Caco-2 (cell line): ENCODE results near the gene TENM4. TPM values are rescaled to one million over a fixed set of nuclear protein-coding genes. Genes with fewer than 3 reads are reported as not detected.

Source experiments
- BruUV-seq: library from RNA; stranded (reverse); fragments of 400-500 nt; replicated peaks from 2 replicates; lab custom pipeline; 2021; lab: Mats Ljungman, UMichigan
- CTCF ChIA-PET: fragments of 300-600 bp; sonication (Branson Sonifier 250); formaldehyde crosslinking; loops from one replicate; lab custom pipeline; 2022; ENCODE audit warnings: antibody characterized with exemption; lab: Charles Lee
- POLR2A ChIA-PET: fragments of 300-600 bp; sonication (Branson Sonifier 250); formaldehyde crosslinking; loops from one replicate; lab custom pipeline; 2022; ENCODE audit warnings: antibody characterized with exemption; lab: Charles Lee
- DNase-seq, 2 experiments: peaks; one replicate each; pipeline versions ENCODE4 v3.0.0 to v3.0.0-alpha.2; 2020 to 2022
- H3K27me3 ChIP-seq: replicated peaks from 2 replicates; pipeline ENCODE4 v1.6.0; 2011; ENCODE audit warnings: low read length; ENCODE audit not compliant: control insufficient read depth, insufficient read depth
- H3K36me3 ChIP-seq: 2 replicates; pipeline ENCODE4 v1.5.1; 2011; ENCODE audit warnings: low read length; ENCODE audit not compliant: control insufficient read depth, insufficient read depth
- H3K4me1 ChIP-seq: fragments of 250-450 bp; sonication (Bioruptor Pico); 2 replicates; pipeline ENCODE4 v1.5.1; 2020; ENCODE audit warnings: mild to moderate bottlenecking
- H3K4me3 ChIP-seq: 2 replicates; pipeline ENCODE4 v1.5.1; 2011; ENCODE audit warnings: low read depth, mild to moderate bottlenecking, control low read depth, low read length
- H3K9me3 ChIP-seq: fragments of 250-450 bp; sonication (Bioruptor Pico); 2 replicates; pipeline ENCODE4 v1.5.1; 2020; ENCODE audit warnings: mild to moderate bottlenecking, moderate library complexity
- H3K27ac Mint-ChIP-seq: one replicate; pipeline ENCODE4 v1.8.0; 2022; ENCODE audit warnings: mixed read lengths; ENCODE audit not compliant: unreplicated experiment
- H3K27me3 Mint-ChIP-seq: one replicate; pipeline ENCODE4 v1.8.0; 2022; ENCODE audit warnings: mixed read lengths; ENCODE audit not compliant: insufficient read depth, unreplicated experiment
- H3K36me3 Mint-ChIP-seq: one replicate; pipeline ENCODE4 v1.8.0; 2022; ENCODE audit warnings: mild to moderate bottlenecking, mixed read lengths; ENCODE audit not compliant: insufficient read depth, unreplicated experiment
- H3K4me1 Mint-ChIP-seq: one replicate; pipeline ENCODE4 v1.8.0; 2022; ENCODE audit warnings: low read depth, mixed read lengths; ENCODE audit not compliant: unreplicated experiment
- H3K4me3 Mint-ChIP-seq: one replicate; pipeline ENCODE4 v1.8.0; 2022; ENCODE audit warnings: mild to moderate bottlenecking, moderate library complexity, mixed read lengths; ENCODE audit not compliant: unreplicated experiment
- H3K9me3 Mint-ChIP-seq: one replicate; pipeline ENCODE4 v1.8.0; 2022; ENCODE audit warnings: mixed read lengths; ENCODE audit not compliant: unreplicated experiment
- intact Hi-C: fragments of 100-400 bp; cut with micrococcal nuclease; formaldehyde crosslinking; loops from one replicate; pipeline ENCODE4 v1.10.0; 2022; ENCODE audit not compliant: unreplicated experiment
- total RNA-seq: library from RNA; stranded (reverse); gene quantifications from 2 replicates; pipeline ENCODE4 v1.2.3, GENCODE V29; 2022
- TF ChIP-seq, protein P1 (sequence below), 2 experiments: fragments of 200-600 bp in 1 of 2; IDR thresholded peaks; 1 replicate in 1 of 2; 2 replicates in 1 of 2; pipeline versions ENCODE4 v1.5.1 to v1.8.0; 2011 to 2022; ENCODE audit warnings: antibody characterized with exemption in 1 of 2, control low read depth in 1 of 2, inconsistent platforms in 1 of 2, low read depth in 1 of 2, low read length in 1 of 2, mild to moderate bottlenecking in 1 of 2, moderate library complexity in 1 of 2; ENCODE audit not compliant: insufficient read depth in 1 of 2, severe bottlenecking in 1 of 2, unreplicated experiment in 1 of 2

Gene TENM4
- total RNA-seq, 1 experiment from 2014 or later = 1.1 TPM

DNA sequence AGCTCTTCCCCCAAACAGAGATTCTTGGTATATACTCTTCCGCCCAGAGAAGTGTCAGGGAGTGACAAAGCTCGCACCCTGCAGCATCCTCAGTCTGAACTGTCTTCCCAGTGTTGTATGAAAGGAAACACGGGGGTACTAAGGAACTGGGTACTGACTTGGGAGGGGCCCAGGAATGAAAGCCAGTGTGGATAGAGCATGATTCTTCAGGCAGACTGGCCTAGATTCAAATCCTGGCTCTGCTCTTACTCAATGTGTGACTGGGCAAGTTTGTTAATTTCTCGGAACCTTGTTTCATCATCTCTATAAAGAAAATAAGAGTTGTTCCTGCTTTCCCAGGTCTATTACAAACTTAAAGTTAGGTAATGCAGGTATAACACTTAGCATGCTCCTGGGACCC lies 600.2 kb downstream of the TENM4 start:
- no peaks in the 10 kb centered on the region for H3K9me3 Mint-ChIP-seq
- H3K27me3 Mint-ChIP-seq = peaks cover 21% of the 10 kb centered on the region
- BruUV-seq = no TSS peak
- Histone ChIP-seq H3K36me3 (no peaks in the 10 kb centered on the region), H3K4me1 (no peaks in the 10 kb centered on the region), H3K9me3 (no peaks in the 10 kb centered on the region), H3K27me3 (no peaks in the 10 kb centered on the region), H3K4me3 (no peak overlapping the region)
- H3K27ac Mint-ChIP-seq = no peak overlapping the region
- H3K4me1 Mint-ChIP-seq = peaks cover 2% of the 10 kb centered on the region
- no peak overlapping the region for H3K4me3 Mint-ChIP-seq
- intact Hi-C loops = no loop called here
- DNase-seq = no peak
- ChIA-PET CTCF (interaction anchor here (0.7 kb wide), 1 partner anchor 117 kb away, joined by 3 read pairs; no protein-coding TSS in a partner anchor), POLR2A (no interaction called here)
- H3K36me3 Mint-ChIP-seq = no peaks in the 10 kb centered on the region
- TF ChIP-seq, protein P1, sequence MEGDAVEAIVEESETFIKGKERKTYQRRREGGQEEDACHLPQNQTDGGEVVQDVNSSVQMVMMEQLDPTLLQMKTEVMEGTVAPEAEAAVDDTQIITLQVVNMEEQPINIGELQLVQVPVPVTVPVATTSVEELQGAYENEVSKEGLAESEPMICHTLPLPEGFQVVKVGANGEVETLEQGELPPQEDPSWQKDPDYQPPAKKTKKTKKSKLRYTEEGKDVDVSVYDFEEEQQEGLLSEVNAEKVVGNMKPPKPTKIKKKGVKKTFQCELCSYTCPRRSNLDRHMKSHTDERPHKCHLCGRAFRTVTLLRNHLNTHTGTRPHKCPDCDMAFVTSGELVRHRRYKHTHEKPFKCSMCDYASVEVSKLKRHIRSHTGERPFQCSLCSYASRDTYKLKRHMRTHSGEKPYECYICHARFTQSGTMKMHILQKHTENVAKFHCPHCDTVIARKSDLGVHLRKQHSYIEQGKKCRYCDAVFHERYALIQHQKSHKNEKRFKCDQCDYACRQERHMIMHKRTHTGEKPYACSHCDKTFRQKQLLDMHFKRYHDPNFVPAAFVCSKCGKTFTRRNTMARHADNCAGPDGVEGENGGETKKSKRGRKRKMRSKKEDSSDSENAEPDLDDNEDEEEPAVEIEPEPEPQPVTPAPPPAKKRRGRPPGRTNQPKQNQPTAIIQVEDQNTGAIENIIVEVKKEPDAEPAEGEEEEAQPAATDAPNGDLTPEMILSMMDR (IDR thresholded peaks at IDR 0.05; ENCODE audit: insufficient read depth in 1 of 2, low read depth in 1 of 2, low read length in 1 of 2, severe bottlenecking in 1 of 2, unreplicated experiment in 1 of 2) = no peak

DNA sequence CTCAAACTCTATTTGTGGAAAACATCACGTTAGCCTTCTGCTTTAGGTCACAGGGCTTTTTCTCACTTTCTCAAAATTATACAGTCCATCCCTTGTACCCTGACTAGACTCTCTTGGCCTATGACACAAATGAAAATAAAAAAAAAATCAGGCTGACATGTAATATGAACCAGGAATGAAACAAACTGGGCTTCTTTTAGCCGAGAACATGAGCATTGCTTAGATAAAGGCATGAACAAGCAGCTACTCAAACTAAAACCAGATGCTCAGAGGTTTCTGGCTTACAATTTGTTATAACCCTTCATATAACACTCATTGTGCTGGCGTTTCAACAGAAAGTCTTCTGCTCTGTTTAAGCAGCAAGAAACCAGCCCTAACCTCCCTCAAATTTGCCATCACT lies 600.6 kb downstream of the TENM4 start:
- Histone ChIP-seq H3K4me3 (no peak overlapping the region), H3K27me3 (no peaks in the 10 kb centered on the region), H3K4me1 (no peaks in the 10 kb centered on the region), H3K9me3 (no peaks in the 10 kb centered on the region), H3K36me3 (no peaks in the 10 kb centered on the region)
- ChIA-PET CTCF (interaction anchor here (0.7 kb wide), 1 partner anchor 116 kb away, joined by 3 read pairs; no protein-coding TSS in a partner anchor), POLR2A (no interaction called here)
- Mint-ChIP-seq H3K36me3 (no peaks in the 10 kb centered on the region), H3K27me3 (peaks cover 20% of the 10 kb centered on the region), H3K27ac (no peak overlapping the region), H3K4me3 (no peak overlapping the region), H3K4me1 (peaks cover 6% of the 10 kb centered on the region), H3K9me3 (no peaks in the 10 kb centered on the region)
- TF ChIP-seq, protein P1 (IDR thresholded peaks at IDR 0.05; ENCODE audit: insufficient read depth in 1 of 2, low read depth in 1 of 2, low read length in 1 of 2, severe bottlenecking in 1 of 2, unreplicated experiment in 1 of 2) = no peak
- intact Hi-C loops = no loop called here
- no peak for DNase-seq
- no TSS peak for BruUV-seq

DNA sequence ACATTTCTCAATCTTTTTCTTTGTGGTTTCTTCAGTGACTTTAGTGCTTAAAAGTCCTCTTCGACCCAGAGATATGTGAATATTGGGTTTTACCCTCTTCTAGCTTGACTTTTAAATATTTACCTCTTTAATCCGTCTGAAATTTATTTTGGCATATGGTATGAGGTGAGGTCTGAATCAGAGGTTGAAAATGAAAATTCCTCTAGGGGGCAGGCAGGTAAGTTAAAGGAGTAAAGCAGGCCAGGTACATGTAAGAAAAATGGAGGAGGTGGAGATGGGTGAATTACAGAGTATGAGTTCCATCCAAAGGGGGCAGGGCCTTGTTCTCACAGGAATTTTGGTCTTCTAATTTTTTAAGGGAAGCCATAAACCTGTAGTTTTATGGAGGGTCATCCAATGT lies 602.4 kb downstream of the TENM4 start:
- Histone ChIP-seq H3K9me3 (no peaks in the 10 kb centered on the region), H3K4me1 (no peaks in the 10 kb centered on the region), H3K4me3 (no peak overlapping the region), H3K27me3 (no peaks in the 10 kb centered on the region), H3K36me3 (no peaks in the 10 kb centered on the region)
- no peak overlapping the region for H3K27ac Mint-ChIP-seq
- H3K4me3 Mint-ChIP-seq = no peak overlapping the region
- peaks cover 25% of the 10 kb centered on the region for H3K27me3 Mint-ChIP-seq
- peaks cover 6% of the 10 kb centered on the region for H3K4me1 Mint-ChIP-seq
- no TSS peak for BruUV-seq
- no peaks in the 10 kb centered on the region for H3K36me3 Mint-ChIP-seq
- intact Hi-C loops = loop anchor here (1.0 to 5.0 kb wide), 4 partner anchors 123 to 323 kb away; no protein-coding TSS in a partner anchor
- DNase-seq = peak in 1 of 2 experiments; percentile 51
- ChIA-PET POLR2A (no interaction called here), CTCF (interaction anchor here (1.3 kb wide), 1 partner anchor 188 kb away, joined by 4 read pairs; no protein-coding TSS in a partner anchor)
- H3K9me3 Mint-ChIP-seq = no peaks in the 10 kb centered on the region
- TF ChIP-seq, protein P1 (IDR thresholded peaks at IDR 0.05; ENCODE audit: insufficient read depth in 1 of 2, low read depth in 1 of 2, low read length in 1 of 2, severe bottlenecking in 1 of 2, unreplicated experiment in 1 of 2) = peak; percentile 62 to 69
